CD4-positive, alpha-beta memory T cell (primary cell): ENCODE results near the gene FAHD2A. TPM values are rescaled to one million over a fixed set of nuclear protein-coding genes. Genes with fewer than 3 reads are reported as not detected.
"Not testable (repeated sequence)": the region's sequence is repeated elsewhere in the genome, so short reads cannot be mapped to it uniquely, and the experiment has no call there.

Experiments
- CTCF ChIA-PET: fragments of 350-600 bp; sonication (Branson Sonifier 250); formaldehyde crosslinking; loops from one replicate; lab custom pipeline; 2021; ENCODE audit warnings: inconsistent platforms; ENCODE audit not compliant: partially characterized antibody; lab: Charles Lee
- POLR2A ChIA-PET: fragments of 350-600 bp; sonication (Branson Sonifier 250); formaldehyde crosslinking; loops from one replicate; lab custom pipeline; 2021; ENCODE audit not compliant: partially characterized antibody; lab: Charles Lee
- DNase-seq, 5 donors: peaks; one replicate each; pipeline versions ENCODE4 v3.0.0 to v3.0.0-alpha.2; 2020 to 2022; ENCODE audit warnings: mixed read lengths in 1 of 5
- H3K27ac ChIP-seq: one replicate; pipeline ENCODE4 v1.7.0; 2013; ENCODE audit warnings: low read depth, low read length
- H3K27me3 ChIP-seq: 2 replicates; pipeline ENCODE4 v1.7.0; 2013; ENCODE audit warnings: mild to moderate bottlenecking, low read length, moderate library complexity; ENCODE audit not compliant: insufficient read depth
- H3K36me3 ChIP-seq: 2 replicates; pipeline ENCODE4 v1.7.0; 2013; ENCODE audit warnings: mild to moderate bottlenecking, low read length, moderate library complexity; ENCODE audit not compliant: insufficient read depth
- H3K4me1 ChIP-seq: 2 replicates; pipeline ENCODE4 v1.7.0; 2013; ENCODE audit warnings: mild to moderate bottlenecking, low read length, moderate library complexity; ENCODE audit not compliant: insufficient read depth
- H3K4me3 ChIP-seq, 2 donors: one replicate each; pipeline ENCODE4 v1.7.0; 2013; ENCODE audit warnings: low read length in 2 of 2, mild to moderate bottlenecking in 1 of 2
- H3K9me3 ChIP-seq, 2 donors: one replicate each; pipeline ENCODE4 v1.7.0; 2013; ENCODE audit warnings: low read length in 2 of 2, control low read depth in 1 of 2; ENCODE audit not compliant: control insufficient read depth in 1 of 2
- H3K27ac Mint-ChIP-seq, 7 donors: one replicate each; pipeline ENCODE4 v1.8.0; 2020 to 2021; ENCODE audit warnings: mixed read lengths in 7 of 7, mild to moderate bottlenecking in 6 of 7, inconsistent platforms in 3 of 7, moderate library complexity in 3 of 7
- H3K27me3 Mint-ChIP-seq, 2 donors: one replicate each; pipeline ENCODE4 v1.8.0; 2020 to 2021; ENCODE audit warnings: mixed read lengths in 2 of 2
- H3K36me3 Mint-ChIP-seq, 2 donors: one replicate each; pipeline ENCODE4 v1.8.0; 2020 to 2021; ENCODE audit warnings: mixed read lengths in 2 of 2, inconsistent platforms in 1 of 2, mild to moderate bottlenecking in 1 of 2
- H3K4me1 Mint-ChIP-seq, 4 donors: one replicate each; pipeline ENCODE4 v1.8.0; 2020 to 2021; ENCODE audit warnings: mixed read lengths in 4 of 4, mild to moderate bottlenecking in 1 of 4
- H3K4me3 Mint-ChIP-seq, 8 donors: one replicate each; pipeline ENCODE4 v1.8.0; 2020 to 2021; ENCODE audit warnings: mixed read lengths in 8 of 8, mild to moderate bottlenecking in 7 of 8, moderate library complexity in 6 of 8, inconsistent platforms in 3 of 8
- H3K9me3 Mint-ChIP-seq, 8 donors: one replicate each; pipeline ENCODE4 v1.8.0; 2020 to 2021; ENCODE audit warnings: mixed read lengths in 8 of 8, mild to moderate bottlenecking in 5 of 8, inconsistent platforms in 3 of 8, moderate library complexity in 1 of 8
- intact Hi-C: fragments of 100-400 bp; cut with micrococcal nuclease; formaldehyde crosslinking; loops from one replicate; pipeline ENCODE4 v1.15.1; 2023
- polyA plus RNA-seq, 2 donors: library from polyadenylated mRNA; unstranded; fragments of 300-500 nt; fragmentation: Illumina TruSeq; gene quantifications; one replicate each; pipeline ENCODE4 v1.2.3, GENCODE V29; 2021
- total RNA-seq, 2 experiments: library from RNA; stranded (reverse); gene quantifications; one replicate each; pipeline ENCODE4 v1.2.3, GENCODE V29; 2021

Gene FAHD2A, protein sequence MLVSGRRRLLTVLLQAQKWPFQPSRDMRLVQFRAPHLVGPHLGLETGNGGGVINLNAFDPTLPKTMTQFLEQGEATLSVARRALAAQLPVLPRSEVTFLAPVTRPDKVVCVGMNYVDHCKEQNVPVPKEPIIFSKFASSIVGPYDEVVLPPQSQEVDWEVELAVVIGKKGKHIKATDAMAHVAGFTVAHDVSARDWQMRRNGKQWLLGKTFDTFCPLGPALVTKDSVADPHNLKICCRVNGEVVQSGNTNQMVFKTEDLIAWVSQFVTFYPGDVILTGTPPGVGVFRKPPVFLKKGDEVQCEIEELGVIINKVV
- total RNA-seq (10 to 100 TPM; 30.7 to 33.9 TPM), polyA plus RNA-seq (10 to 100 TPM; 16.7 to 16.9 TPM)

DNA sequence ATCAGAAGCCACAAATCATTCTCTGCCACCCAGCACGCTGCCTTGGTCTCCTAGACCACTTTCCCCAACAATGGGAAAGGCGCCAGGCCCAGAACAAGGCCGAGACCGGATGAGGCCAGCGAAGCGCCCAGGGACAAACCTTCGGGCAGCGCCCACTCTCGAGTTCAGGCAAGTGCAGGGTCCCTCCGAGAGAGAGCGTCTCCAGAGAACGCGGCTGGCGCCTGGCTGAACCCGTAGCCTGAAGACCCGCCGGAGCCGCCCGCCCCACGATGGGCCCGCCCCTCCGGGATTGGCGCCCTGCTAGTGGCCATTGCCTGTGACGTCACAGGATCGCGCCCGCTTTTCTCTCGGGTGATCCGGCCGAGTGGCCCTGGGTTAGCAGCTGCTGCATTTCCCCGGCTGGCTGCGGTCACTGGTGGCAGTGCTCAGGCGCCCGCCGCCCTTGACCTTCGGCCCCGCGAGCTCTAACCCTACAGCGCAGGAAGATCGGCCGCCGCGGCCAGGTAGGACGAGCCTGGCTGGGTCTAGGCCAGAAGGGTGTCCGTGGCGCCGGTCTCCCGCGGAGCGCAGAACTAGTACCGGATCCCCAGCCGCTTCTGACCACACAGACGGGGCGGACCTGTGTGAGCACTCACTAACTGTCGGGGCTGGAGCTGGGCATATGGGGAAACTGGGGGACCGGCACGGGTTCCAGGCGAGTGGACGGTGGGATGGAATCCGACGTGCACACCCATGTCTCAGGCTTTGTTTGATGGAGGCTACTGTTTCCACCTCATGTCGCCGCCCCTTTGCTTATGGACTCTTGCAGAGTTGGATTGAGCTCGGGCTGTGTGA, at the start of gene FAHD2A:
Gene FAHD2A (plus strand): TSS at position 339 of the 834 bp plus-strand sequence. CDS start 2,851 bp downstream, outside the sequence.
- ChIA-PET POLR2A (interaction anchor here (0.8 to 1.7 kb wide), 5 partner anchors 11 to 377 kb away, joined by 3 to 5 read pairs (median 4); partner anchors contain the start of gene ZNF2), CTCF (interaction anchor here (1.0 to 3.1 kb wide), 6 partner anchors 9 to 238 kb away, joined by 3 to 21 read pairs (median 6); no protein-coding TSS in a partner anchor)
- H3K9me3 ChIP-seq: no peaks in the 10 kb centered on the region
- H3K9me3 Mint-ChIP-seq: no peaks in the 10 kb centered on the region
- peak; percentile 89 to 93 (median 91) for DNase-seq
- peak within 1 kb of the TSS; percentile 97 to 99 (median 98) for H3K4me3 Mint-ChIP-seq
- intact Hi-C loops: loop anchor here (1.0 to 5.0 kb wide), 2 partner anchors 237 to 325 kb away; partner anchors contain the start of gene ZNF2
- H3K36me3 Mint-ChIP-seq: peaks cover 3 to 11% of the 10 kb centered on the region in 2 donors
- no peaks in the 10 kb centered on the region for H3K27me3 Mint-ChIP-seq
- peak within 1 kb of the TSS; percentile 79 for H3K27ac ChIP-seq
- H3K27ac Mint-ChIP-seq: peak within 1 kb of the TSS; percentile 90 to 97 (median 95)
- peaks cover 7 to 33% (median 20%) of the 10 kb centered on the region in 4 donors for H3K4me1 Mint-ChIP-seq
- H3K4me3 ChIP-seq: peak within 1 kb of the TSS; percentile 93
- no peaks in the 10 kb centered on the region for H3K36me3 ChIP-seq
- H3K4me1 ChIP-seq: peaks cover 17% of the 10 kb centered on the region
- H3K27me3 ChIP-seq: no peaks in the 10 kb centered on the region

DNA sequence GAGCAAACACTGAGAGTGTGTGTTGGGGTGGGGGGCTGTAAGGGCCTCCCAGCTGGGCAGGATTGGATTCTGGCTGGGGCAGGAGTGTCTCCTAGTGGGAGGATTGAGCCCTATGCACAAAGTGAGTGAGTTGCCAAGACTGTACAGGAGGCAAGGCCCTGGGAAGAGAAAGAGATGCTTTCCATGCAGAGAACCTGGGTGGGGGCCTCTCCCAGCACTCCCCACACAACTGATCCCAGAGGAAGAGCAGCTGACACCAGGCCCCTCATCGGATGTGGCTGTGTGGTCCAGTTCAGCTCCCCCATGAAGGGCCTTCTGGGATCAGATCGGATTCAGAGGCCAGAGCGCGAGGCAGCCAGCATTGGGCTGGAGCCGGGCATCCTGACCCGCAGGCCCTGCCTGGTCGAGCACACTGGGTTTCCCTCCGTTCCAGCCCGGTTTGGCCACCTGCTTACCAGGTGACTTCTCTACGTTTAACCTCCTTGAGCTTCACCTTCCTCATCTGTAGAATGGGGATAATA, 49.4 kb upstream of the FAHD2A start:
- H3K9me3 Mint-ChIP-seq: no peaks in the 10 kb centered on the region
- no peaks in the 10 kb centered on the region for H3K36me3 Mint-ChIP-seq
- H3K36me3 ChIP-seq: no peaks in the 10 kb centered on the region
- no peak overlapping the region for H3K4me3 ChIP-seq
- H3K27ac ChIP-seq: no peak overlapping the region
- H3K27me3 Mint-ChIP-seq: peaks cover 0 to 6% of the 10 kb centered on the region in 2 donors
- ChIA-PET POLR2A (no interaction called here), CTCF (no interaction called here)
- H3K4me1 ChIP-seq: no peaks in the 10 kb centered on the region
- H3K27me3 ChIP-seq: no peaks in the 10 kb centered on the region
- no peak for DNase-seq
- no peak overlapping the region for H3K4me3 Mint-ChIP-seq
- no peaks in the 10 kb centered on the region for H3K4me1 Mint-ChIP-seq
- H3K27ac Mint-ChIP-seq: no peak overlapping the region
- intact Hi-C loops: no loop called here
- no peaks in the 10 kb centered on the region for H3K9me3 ChIP-seq

DNA sequence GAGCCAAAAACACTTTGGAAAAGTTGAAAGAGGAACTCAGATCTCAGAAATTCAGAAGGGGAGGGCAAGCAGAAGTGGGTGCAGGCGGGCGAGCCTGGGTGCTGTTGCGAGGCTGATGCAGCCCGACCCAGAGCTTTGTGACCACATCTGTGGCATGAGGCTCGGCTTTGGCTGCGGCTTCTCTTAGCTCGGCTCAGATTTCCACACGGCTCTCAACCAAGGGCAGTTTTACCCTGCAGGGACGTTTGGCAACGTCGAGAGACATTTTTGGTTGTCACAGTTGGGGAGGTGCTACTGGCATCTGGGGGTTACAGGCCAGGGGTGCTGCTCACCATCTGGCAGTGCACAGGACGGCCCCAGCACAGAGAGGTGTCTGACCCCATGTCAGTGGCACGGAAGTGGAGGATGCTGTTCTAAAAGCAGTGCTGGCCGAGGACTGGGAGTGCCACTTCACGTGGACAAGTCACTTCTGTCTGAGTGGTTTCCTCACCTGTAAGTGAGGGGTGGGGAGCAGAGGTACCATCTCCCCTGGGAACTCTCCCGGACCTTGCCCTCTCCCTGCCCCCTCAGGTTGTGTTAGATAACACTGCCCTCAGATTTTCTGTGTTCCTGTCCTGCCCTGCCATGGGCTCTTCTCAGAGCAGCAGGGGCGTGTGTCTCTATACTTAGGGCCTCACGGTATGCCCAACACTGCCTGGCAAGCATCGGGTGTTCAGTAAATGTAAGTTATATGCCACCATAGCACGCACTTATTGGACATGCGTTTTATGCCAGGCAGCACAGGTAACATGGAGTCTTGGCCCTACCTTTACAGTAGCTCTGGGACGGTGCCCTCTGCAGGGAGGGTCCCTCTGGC, 48.7 kb upstream of the FAHD2A start:
- CTCF ChIA-PET: no interaction called here
- H3K36me3 Mint-ChIP-seq: no peaks in the 10 kb centered on the region

DNA sequence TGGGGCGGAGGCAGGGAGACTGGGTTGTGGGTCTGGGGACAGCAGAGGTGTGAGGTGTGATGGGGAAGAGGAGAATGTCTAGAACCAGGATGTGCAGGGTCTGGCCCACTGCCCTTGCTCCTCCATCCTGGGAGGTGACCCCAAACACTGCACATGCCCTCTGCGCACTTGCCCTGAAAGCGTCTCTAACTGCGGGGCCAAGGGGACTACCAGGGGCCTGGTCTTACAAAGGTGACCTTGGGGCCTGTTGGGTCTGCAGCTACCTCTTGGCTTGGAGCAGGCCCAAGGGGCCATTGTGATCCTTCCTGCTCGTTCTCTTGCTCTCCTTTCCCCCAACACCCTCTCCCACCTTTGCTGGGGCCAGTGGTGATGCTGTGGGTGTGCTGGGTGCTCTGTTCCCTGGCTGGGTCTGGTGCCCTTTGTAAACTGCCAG, 48.0 kb upstream of the FAHD2A start:
- Mint-ChIP-seq H3K36me3 (no peaks in the 10 kb centered on the region), H3K4me1 (no peaks in the 10 kb centered on the region), H3K27ac (peak overlapping the region in 1 of 7 donors; percentile 63), H3K27me3 (peaks cover 0 to 4% of the 10 kb centered on the region in 2 donors), H3K9me3 (no peaks in the 10 kb centered on the region), H3K4me3 (no peak overlapping the region)
- Histone ChIP-seq H3K9me3 (no peaks in the 10 kb centered on the region), H3K27me3 (no peaks in the 10 kb centered on the region), H3K4me1 (no peaks in the 10 kb centered on the region), H3K4me3 (no peak overlapping the region), H3K27ac (no peak overlapping the region), H3K36me3 (no peaks in the 10 kb centered on the region)
- intact Hi-C loops: no loop called here
- ChIA-PET POLR2A (no interaction called here), CTCF (no interaction called here)
- no peak for DNase-seq

More for the DNA sequence above, 48.7 kb upstream of the FAHD2A start:
- H3K4me1 ChIP-seq: no peaks in the 10 kb centered on the region
- no peaks in the 10 kb centered on the region for H3K9me3 Mint-ChIP-seq
- H3K27me3 ChIP-seq: no peaks in the 10 kb centered on the region
- no peak overlapping the region for H3K4me3 Mint-ChIP-seq
- no peak overlapping the region for H3K4me3 ChIP-seq
- intact Hi-C loops: no loop called here
- H3K4me1 Mint-ChIP-seq: no peaks in the 10 kb centered on the region
- no peaks in the 10 kb centered on the region for H3K9me3 ChIP-seq
- DNase-seq: no peak
- no peak overlapping the region for H3K27ac ChIP-seq
- H3K27me3 Mint-ChIP-seq: peaks cover 0 to 3% of the 10 kb centered on the region in 2 donors
- no peaks in the 10 kb centered on the region for H3K36me3 ChIP-seq
- H3K27ac Mint-ChIP-seq: no peak overlapping the region
- POLR2A ChIA-PET: no interaction called here

DNA sequence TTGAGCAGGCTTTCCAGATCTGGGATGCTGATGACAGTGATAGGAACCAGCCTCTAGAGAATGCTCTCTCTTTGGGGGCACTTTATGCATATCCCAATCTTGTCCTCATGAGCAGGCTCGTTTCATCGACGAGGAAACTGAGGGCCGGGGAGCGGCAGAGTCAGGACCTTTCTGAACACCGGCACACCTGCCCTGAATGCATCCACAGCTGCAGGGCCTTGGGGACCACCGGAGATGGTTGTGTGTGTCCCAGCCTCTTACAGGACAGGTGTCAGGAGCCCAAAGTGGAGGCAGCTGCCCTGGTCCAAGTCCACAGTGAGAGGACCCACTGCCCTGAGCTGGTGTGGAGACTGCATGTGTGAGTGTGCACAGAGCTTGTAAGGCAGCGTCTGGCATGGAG, 47.6 kb upstream of the FAHD2A start:
- Mint-ChIP-seq H3K4me1 (no peaks in the 10 kb centered on the region), H3K36me3 (no peaks in the 10 kb centered on the region), H3K9me3 (no peaks in the 10 kb centered on the region), H3K27me3 (peaks cover 0 to 4% of the 10 kb centered on the region in 2 donors), H3K27ac (peak overlapping the region in 1 of 7 donors; percentile 63), H3K4me3 (no peak overlapping the region)
- DNase-seq: no peak
- Histone ChIP-seq H3K27ac (no peak overlapping the region), H3K4me1 (no peaks in the 10 kb centered on the region), H3K27me3 (no peaks in the 10 kb centered on the region), H3K9me3 (no peaks in the 10 kb centered on the region), H3K4me3 (no peak overlapping the region), H3K36me3 (no peaks in the 10 kb centered on the region)
- intact Hi-C loops: no loop called here
- POLR2A ChIA-PET: no interaction called here
- CTCF ChIA-PET: no interaction called here

DNA sequence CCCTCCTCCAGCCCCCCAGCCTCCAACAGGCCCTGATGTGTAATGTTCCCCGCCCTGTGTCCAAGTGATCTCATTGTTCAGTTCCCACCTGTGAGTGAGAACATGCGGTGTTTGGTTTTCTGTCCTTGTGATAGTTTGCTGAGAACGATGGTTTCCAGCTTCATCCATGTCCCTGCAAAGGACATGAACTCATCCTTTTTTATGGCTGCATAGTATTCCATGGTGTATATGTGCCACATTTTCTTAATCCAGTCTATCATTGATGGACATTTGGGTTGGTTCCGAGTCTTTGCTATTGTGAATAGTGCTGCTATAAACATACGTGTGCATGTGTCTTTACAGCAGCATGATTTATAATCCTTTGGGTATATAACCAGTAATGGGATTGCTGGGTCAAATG, 47.0 kb upstream of the FAHD2A start:
- H3K4me1 Mint-ChIP-seq, DNase-seq, H3K36me3 Mint-ChIP-seq, H3K9me3 Mint-ChIP-seq, H3K4me1 ChIP-seq, H3K27me3 ChIP-seq, intact Hi-C loops, H3K4me3 ChIP-seq, H3K27ac ChIP-seq, CTCF ChIA-PET, H3K9me3 ChIP-seq, H3K4me3 Mint-ChIP-seq, POLR2A ChIA-PET, H3K36me3 ChIP-seq, H3K27me3 Mint-ChIP-seq: not testable (repeated sequence)
- peak overlapping the region in 1 of 7 donors; percentile 62 for H3K27ac Mint-ChIP-seq
